H7 (cell line): ENCODE measurements around the gene SPOUT1. TPM values are rescaled to one million over a fixed set of nuclear protein-coding genes. Genes with fewer than 3 reads are reported as not detected.

Experiments used
- DNase-seq: peaks from one replicate; pipeline ENCODE4 v3.0.0; 2012
- H3K27me3 ChIP-seq: 2 replicates; pipeline ENCODE4 v1.6.0; 2011; ENCODE audit warnings: mild to moderate bottlenecking, low read length; ENCODE audit not compliant: control insufficient read depth, insufficient read depth
- H3K36me3 ChIP-seq: replicated peaks from 2 replicates; pipeline ENCODE4 v1.5.1; 2011; ENCODE audit warnings: low read length; ENCODE audit not compliant: control insufficient read depth, insufficient read depth
- H3K4me3 ChIP-seq: 2 replicates; pipeline ENCODE4 v1.5.1; 2011; ENCODE audit warnings: low read depth, mild to moderate bottlenecking, control low read depth, low read length, moderate library complexity; ENCODE audit not compliant: insufficient read depth
- total RNA-seq: library from RNA; depleted of rRNA; stranded (reverse); fragments of >200 nt; shearing (Covaris generic); gene quantifications from 2 replicates; pipeline ENCODE4 v1.2.3, GENCODE V29; 2014

The SPOUT1 gene
- total RNA-seq, 1 experiment from 2014 or later, result 70.7 TPM

DNA sequence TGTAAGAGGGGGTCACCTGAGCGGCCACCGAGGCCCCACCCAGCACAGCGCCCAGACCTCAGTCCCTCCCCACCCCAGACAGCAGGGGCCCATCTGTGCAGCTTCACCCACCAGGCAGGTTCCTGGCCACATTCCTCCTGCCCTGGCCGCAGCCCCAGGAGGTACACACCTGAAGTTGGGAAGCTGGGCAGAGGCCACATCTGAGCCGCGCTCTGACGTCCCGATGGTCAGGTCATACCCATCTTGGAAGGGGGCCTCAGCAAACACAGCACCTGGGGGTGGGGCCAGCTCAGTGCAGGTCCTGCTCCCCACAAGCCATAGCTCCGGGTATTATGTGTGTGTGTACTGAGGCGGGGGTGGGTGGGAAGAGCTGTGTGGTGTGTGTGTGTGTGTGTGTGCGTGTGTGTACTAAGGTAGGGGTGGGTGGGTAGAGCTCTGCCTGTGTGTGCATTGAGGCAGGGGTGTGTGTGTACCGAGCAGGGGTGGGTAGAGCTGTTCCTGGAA, 5.6 kb downstream of the SPOUT1 start:
- Histone ChIP-seq H3K4me3 (no peak overlapping the region), H3K36me3 (peaks cover 38% of the 10 kb centered on the region), H3K27me3 (no peaks in the 10 kb centered on the region; the same call in 1 of the 2 replicates)
- no peak for DNase-seq

DNA sequence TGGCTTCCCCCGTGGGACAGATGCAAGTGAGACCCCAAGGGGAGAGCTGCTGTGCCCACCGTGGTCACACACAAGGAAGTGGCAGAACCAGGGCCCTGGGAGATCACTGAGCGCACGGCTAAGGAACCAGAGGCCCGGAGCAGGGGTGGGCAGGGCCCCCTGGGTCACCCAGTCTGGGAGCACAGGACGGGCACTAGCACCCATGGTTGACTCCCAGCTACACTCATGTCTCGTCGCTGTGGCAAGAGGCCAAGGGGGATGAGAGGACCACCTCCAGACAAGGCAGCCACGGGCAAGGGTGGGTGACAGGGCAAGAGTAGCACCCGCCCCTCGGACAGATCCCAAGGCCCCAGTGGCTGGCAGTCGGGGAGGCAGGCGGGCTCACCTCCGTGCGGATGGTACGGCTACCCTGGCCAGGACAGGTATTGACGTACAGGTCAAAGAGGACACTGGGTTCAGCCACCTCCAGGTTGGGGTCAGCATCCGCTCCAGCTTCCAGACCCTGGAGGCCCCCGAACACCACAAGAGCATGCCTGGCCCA, 6.2 kb downstream of the SPOUT1 start:
- peaks cover 2% of the 10 kb centered on the region; the same call in 1 of the 2 replicates for H3K27me3 ChIP-seq
- no peak overlapping the region for H3K4me3 ChIP-seq
- peaks cover 38% of the 10 kb centered on the region for H3K36me3 ChIP-seq
- no peak for DNase-seq

GRCh38 chr9:128822407-128823042, 7.1 kb downstream of the SPOUT1 start:
- DNase-seq, result no peak
- peaks cover 2% of the 10 kb centered on the region; the same call in 1 of the 2 replicates for H3K27me3 ChIP-seq
- no peak overlapping the region for H3K4me3 ChIP-seq
- peaks cover 36% of the 10 kb centered on the region for H3K36me3 ChIP-seq

DNA sequence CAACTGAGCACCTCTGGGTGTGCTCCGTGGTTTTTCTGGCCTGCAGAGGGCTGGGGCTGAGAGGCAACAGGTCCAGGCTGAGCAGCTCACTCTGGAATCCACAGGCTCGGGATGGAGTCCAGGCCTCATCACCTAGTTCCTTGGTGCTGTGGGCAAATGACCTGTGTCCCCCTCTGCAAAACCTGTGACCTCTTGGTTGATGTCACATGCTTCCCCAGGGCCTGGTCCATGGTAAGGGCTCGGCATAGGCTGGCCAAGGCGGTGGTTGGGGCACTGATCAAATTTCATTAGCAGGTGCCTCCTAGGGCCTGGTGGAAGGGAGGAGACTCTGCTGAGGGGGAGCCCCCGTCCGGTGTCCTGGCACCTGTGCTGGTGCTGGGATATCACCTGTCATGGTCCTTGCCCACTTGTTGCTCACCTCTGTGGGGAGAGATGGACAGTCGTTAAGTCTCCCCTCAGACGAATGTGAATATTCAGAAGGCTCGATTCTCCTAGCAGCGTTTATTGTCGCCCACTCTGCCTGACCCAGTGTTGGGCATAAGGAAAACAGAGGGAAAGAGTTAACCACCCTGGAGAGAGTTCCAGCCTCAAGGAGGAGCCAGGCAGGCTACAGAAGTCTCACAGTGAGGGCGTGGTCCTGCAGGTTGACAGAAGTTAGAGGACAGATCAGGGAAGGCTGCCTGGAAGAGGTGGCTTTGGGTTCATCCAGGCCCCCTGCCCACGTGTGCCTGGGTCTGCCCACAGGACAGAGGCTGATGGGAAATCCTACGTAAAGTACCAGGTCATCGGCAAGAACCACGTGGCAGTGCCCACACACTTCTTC, 7.8 kb downstream of the SPOUT1 start:
- DNase-seq, result no peak
- H3K27me3 ChIP-seq, result peaks cover 2% of the 10 kb centered on the region; the same call in 1 of the 2 replicates
- peaks cover 29% of the 10 kb centered on the region for H3K36me3 ChIP-seq
- no peak overlapping the region for H3K4me3 ChIP-seq

GRCh38 chr9:128820665-128821583, 8.7 kb downstream of the SPOUT1 start:
- Histone ChIP-seq H3K4me3 (no peak overlapping the region), H3K36me3 (peaks cover 21% of the 10 kb centered on the region), H3K27me3 (peaks cover 2% of the 10 kb centered on the region; the same call in 1 of the 2 replicates)
- DNase-seq, result no peak

DNA sequence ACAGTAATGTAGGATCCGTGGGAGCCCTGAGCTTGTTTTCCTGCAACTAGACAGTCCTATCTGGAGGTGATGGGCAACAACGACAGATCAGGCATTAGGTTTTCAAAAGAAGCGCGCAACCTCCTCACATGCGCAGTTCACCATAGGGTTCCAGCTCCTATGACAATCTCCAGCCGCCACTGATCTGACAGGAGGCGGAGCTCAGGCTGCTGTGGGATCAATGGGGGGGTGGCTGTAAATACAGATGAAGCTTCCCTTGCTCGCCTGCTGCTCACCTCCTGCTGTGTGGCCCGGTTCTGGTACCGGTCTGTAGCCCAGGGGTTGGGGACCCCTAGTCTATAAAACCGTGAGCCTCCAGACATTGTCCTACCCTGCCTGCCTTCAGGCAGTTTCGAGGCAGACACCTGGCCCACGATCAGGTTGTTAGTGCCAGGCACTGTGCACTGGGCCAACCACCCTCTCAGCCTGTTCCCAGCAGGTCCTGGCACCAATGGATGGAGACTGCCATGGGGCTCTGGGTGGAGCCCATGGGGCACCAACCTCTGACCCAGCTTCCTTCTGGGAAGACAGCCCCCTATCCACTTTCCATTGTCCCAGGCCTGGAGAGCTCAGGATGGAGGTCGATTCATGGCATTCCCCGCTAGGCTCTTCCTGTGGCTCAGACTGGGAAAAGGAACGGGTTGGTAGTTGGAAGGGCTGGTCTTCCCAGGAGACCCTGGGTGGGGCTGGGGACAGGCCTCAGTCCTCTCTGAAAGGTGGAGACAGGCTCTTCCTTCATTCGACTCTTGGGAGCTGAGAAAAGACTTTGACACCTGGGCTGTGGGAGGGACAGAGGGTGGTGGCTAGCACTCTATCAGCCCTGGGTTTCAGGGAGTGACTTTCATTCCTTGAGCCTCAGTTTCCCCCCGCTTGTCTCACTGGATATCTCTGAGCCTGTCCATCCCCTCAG, 9.6 kb downstream of the SPOUT1 start:
- Histone ChIP-seq H3K36me3 (peaks cover 16% of the 10 kb centered on the region), H3K4me3 (no peak overlapping the region), H3K27me3 (peaks cover 2% of the 10 kb centered on the region; the same call in 1 of the 2 replicates)
- peak; percentile 55 for DNase-seq

DNA sequence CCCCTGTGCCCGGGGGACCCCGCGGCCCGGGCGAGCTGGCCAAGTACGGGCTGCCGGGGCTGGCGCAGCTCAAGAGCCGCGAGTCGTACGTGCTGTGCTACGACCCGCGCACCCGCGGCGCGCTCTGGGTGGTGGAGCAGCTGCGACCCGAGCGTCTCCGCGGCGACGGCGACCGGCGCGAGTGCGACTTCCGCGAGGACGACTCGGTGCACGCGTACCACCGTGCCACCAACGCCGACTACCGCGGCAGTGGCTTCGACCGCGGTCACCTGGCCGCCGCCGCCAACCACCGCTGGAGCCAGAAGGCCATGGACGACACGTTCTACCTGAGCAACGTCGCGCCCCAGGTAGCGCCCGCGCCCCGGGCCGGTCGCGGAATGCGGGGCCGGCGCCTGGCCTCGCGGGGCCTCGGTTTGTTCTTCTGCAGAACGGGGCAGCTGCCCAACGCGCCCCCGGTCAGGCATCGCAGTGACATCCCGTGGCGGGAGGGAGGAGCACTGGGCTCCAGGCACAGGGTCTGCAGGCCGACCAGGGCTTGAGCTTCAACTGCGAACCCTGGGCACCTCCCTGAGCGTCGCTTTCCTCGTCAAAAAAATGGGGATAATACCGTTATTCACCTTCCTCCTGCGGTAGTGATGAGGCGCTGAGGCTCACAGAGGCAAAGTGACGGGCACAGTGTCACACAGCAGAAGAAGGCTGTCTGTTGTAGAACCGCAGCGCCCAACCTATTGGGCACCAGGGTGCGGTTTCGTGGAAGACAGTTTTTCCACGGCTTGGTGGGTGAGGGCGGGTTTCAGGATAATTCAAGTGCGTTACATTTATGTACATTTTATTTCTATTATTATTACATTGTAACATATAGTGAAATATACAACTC, 10.5 kb downstream of the SPOUT1 start:
- DNase-seq, result peak; percentile 88
- peaks cover 2% of the 10 kb centered on the region; the same call in 1 of the 2 replicates for H3K27me3 ChIP-seq
- H3K4me3 ChIP-seq, result peak overlapping the region; percentile 69
- peaks cover 10% of the 10 kb centered on the region for H3K36me3 ChIP-seq

DNA sequence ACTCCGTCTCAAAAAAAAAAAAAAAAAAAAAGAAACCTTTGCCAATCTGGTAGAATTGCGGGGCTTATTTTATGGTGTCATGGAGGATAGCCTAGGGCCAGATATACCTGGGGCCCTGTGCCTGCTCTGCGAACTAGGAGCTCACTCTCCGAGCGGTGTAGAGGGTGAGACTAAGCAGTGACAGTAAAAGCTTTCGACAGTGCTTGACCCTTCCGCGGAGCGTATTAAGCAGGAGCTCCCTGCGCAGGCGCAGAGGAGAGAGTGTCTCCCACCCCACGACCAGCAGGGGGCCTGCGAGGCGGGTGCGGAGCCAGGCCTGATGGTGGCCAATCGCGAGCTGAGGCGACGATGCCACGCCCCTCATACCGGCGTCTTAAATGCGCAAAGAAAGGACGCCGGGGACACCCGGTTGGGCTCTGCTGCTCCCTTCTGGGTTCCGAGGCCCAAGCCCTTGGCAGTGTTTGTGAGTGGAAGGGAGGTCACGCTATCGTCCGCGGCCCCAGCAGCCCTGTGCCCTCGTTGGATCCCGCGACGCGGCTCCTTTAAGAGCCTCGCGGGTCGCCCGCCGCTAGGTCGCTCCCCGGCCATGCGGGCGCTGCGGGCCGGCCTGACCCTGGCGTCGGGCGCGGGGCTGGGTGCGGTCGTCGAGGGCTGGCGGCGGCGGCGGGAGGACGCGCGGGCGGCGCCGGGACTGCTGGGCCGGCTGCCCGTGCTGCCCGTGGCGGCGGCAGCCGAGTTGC, 11.3 kb downstream of the SPOUT1 start, which contains the start of gene ENDOG:
TSS of gene ENDOG (plus strand) at position 402 of the 740 bp plus-strand sequence. CDS start at position 587, 185 bp downstream.
- H3K36me3 ChIP-seq, result peaks cover 10% of the 10 kb centered on the region
- peaks cover 2% of the 10 kb centered on the region; the same call in 1 of the 2 replicates for H3K27me3 ChIP-seq
- H3K4me3 ChIP-seq, result peak within 1 kb of the TSS; percentile 69
- DNase-seq, result peak; percentile 99

- no peak for DNase-seq
- H3K27me3 ChIP-seq, result no peaks in the 10 kb centered on the region
- no peak overlapping the region for H3K4me3 ChIP-seq
- H3K36me3 ChIP-seq, result peaks cover 8% of the 10 kb centered on the region
Observed at GRCh38 chr9:128810873-128811272, 18.7 kb downstream of the SPOUT1 start.

DNA sequence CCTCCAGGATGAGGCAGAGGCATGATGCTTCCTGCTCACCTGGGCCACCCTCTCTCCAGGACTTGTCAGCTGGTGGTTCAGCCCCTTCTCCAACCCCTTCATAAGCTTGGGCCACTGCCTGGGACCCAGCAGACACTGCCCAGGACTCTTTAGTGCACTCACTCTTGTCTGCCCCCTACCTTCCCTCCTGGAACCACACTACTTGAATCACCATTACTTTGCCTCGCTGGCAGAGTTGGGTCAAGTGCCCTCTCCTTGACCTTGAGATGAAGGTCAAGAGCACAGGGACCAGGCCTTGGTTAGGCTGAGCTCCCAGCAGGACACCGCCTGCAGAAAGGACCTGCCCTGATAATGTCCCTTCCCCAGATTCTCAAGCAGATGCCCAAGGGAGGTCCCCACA, 19.8 kb downstream of the SPOUT1 start:
- Histone ChIP-seq H3K36me3 (peaks cover 10% of the 10 kb centered on the region), H3K27me3 (no peaks in the 10 kb centered on the region), H3K4me3 (no peak overlapping the region)
- peak; percentile 62 for DNase-seq

DNA sequence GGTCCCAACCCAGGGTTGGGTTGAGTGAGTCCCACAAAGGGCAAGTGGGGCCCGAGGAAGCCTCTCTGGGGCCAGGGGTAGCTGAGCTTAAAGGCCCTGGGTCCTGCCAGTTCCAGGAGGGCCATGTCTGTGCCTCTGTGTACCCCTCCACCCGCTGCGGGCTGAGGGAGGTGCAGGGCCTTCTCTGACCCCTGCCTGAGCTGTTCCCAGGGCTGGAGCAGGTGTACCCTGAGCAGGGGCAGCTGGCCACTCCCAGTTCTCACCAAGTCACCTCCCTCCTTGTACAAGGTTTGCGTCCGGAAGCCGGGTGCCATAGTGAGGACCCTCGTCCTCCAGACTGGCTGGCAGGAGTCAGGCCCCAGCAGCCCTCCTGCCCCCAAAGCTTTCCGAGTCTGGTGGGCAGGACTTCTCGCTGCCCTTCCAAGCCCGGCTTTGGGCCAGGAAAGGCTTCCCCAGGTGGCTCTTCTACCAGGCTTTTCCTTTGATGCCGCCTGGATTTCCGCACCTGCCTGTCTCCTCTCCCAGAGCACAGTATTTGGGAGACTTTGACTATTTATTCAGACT, 20.5 kb downstream of the SPOUT1 start:
- Histone ChIP-seq H3K27me3 (no peaks in the 10 kb centered on the region), H3K36me3 (peaks cover 10% of the 10 kb centered on the region), H3K4me3 (no peak overlapping the region)
- peak; percentile 38 for DNase-seq
